Suprapubic skin (tissue), 4 donors: ENCODE data around the gene GBX2.

ENCODE experiments used
- CTCF ChIP-seq, 2 donors: fragments of 200-600 bp in 1 of 2; fragments of 450-650 bp in 1 of 2; sonication (generic) in 1 of 2; IDR thresholded peaks; one replicate each; pipeline ENCODE4 v1.5.1; 2016 to 2019; ENCODE audit warnings: antibody characterized with exemption in 2 of 2, mild to moderate bottlenecking in 1 of 2, moderate library complexity in 1 of 2
- EP300 ChIP-seq: sonication (generic); formaldehyde crosslinking; IDR thresholded peaks from one replicate; pipeline ENCODE4 v1.6.1; 2017; ENCODE audit warnings: antibody characterized with exemption
- POLR2A ChIP-seq, 2 donors: fragments of 450-650 bp; IDR thresholded peaks; one replicate each; pipeline ENCODE4 v1.6.1; 2017; ENCODE audit warnings: antibody characterized with exemption in 2 of 2, mild to moderate bottlenecking in 2 of 2, moderate library complexity in 2 of 2
- POLR2AphosphoS5 ChIP-seq, 3 donors: sonication (generic); formaldehyde crosslinking; IDR thresholded peaks; one replicate each; pipeline ENCODE4 v1.6.1; 2017; ENCODE audit warnings: antibody characterized with exemption in 3 of 3

- TF ChIP-seq CTCF (IDR thresholded peaks at IDR 0.05) (no peak), POLR2A (IDR thresholded peaks at IDR 0.05) (no peak), EP300 (no peak), POLR2AphosphoS5 (IDR thresholded peaks at IDR 0.05) (no peak)
These were observed 21.8 kb downstream of the GBX2 start for GRCh38 chr2:236146436-236146835.
